SK-N-SH (cell line): Measurements from ENCODE around the gene PDXDC1.
"Not testable (repeated sequence)": the region's sequence is repeated elsewhere in the genome, so short reads cannot be mapped to it uniquely, and the experiment has no call there.

Experiments
- POLR2AphosphoS5 ChIP-seq: IDR thresholded peaks from 2 replicates; pipeline ENCODE4 v1.6.1; 2012; ENCODE audit warnings: low read depth, low read length
- TF ChIP-seq, protein P1 (sequence below): fragments of 200-600 bp; sonication (generic); IDR thresholded peaks from 2 replicates; pipeline ENCODE4 v1.6.1; 2017; ENCODE audit warnings: antibody characterized with exemption, mild to moderate bottlenecking, moderate library complexity

DNA sequence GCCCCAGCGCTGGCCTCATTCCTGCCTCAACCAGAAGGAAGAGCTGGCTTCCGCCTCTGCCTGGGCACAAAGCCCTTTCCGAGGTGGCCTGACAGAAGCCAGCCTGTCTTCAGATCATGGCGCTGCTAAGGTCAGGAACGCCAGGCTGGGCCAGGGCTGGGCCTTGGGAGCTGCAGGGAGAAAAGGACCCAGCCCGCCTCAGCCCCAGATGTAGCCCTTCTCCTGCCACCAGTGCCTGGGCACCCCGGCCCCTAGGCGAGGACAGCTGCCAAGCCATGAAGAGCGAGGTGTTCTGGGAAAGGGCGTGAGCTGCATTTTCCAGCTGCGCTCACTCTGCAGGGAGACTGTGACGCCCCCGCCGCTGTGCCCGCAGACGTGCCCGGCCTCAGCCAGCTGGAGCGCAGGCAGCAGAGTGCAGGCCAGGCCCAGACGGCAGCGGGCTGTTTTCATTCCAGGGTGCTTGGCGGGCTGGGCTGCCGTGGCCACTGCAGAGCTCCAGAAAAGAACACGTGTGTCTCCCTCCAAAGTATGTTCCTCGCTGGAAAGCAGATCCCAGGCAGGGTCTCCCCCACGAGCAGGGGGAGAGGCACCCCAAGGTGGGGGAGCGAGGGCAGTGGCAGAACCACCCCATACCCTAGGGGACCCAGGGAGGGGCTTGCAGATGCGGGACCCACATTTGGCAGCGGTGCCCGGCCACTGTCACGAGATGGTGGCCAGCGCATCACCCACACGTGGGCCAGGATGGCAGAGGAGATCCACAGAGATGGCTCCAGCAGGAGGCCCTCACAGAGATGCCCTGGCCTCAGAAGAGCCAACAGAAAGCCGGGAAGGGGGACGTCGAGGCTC lies 170.8 kb downstream of the PDXDC1 start:
- TF ChIP-seq POLR2AphosphoS5, result not testable (repeated sequence)
- TF ChIP-seq, protein P1, sequence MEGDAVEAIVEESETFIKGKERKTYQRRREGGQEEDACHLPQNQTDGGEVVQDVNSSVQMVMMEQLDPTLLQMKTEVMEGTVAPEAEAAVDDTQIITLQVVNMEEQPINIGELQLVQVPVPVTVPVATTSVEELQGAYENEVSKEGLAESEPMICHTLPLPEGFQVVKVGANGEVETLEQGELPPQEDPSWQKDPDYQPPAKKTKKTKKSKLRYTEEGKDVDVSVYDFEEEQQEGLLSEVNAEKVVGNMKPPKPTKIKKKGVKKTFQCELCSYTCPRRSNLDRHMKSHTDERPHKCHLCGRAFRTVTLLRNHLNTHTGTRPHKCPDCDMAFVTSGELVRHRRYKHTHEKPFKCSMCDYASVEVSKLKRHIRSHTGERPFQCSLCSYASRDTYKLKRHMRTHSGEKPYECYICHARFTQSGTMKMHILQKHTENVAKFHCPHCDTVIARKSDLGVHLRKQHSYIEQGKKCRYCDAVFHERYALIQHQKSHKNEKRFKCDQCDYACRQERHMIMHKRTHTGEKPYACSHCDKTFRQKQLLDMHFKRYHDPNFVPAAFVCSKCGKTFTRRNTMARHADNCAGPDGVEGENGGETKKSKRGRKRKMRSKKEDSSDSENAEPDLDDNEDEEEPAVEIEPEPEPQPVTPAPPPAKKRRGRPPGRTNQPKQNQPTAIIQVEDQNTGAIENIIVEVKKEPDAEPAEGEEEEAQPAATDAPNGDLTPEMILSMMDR, result not testable (repeated sequence)
